NOMO-1 treated with dmso at 0.1 percent for 144 hours (cell line): ENCODE data around the gene TRIL.

Source experiments
- DNase-seq: peaks from one replicate; lab custom pipeline; 2025; ENCODE audit not compliant: unreplicated experiment; lab: John Stamatoyannopoulos, UW

TRIL gene

DNA sequence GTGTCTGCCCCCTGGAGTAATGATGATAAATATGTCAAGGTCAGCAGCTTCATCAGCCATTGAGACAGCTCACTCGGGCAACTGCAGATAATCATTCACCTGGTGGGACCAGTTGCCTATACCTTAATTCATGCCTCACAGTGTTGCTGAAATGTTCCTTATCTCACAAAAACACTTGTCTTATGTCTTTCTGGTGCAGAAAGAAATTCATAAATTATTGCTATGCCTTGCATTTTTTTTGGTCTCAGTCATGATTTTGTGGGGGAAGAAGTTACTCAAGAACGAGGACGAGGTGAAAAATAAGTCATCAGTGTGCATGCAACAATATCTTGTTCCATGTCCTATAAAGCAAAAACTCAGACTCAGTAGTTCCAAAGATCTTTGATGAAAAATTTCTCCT is 16.0 kb downstream of the TRIL start:
- DNase-seq = no peak

DNA sequence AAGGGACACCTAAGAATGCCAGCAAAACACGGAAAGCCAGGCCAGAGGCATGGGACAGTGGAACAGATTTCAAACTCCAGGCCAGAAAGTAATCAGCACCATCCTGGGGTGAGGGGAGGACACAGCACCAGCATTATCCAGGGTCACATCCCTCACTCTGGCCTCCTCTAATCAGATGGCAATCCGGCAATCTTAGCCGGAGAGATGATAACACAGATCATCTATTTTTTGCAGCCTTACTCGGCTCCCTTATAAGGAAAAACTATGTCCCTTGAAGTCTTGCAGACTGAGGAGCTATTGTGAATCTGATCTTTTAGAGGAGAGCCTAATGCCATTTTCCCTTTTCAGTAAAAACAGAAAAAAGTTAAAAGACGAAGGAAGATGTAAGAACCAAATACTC is 16.5 kb downstream of the TRIL start:
- no peak for DNase-seq

DNA sequence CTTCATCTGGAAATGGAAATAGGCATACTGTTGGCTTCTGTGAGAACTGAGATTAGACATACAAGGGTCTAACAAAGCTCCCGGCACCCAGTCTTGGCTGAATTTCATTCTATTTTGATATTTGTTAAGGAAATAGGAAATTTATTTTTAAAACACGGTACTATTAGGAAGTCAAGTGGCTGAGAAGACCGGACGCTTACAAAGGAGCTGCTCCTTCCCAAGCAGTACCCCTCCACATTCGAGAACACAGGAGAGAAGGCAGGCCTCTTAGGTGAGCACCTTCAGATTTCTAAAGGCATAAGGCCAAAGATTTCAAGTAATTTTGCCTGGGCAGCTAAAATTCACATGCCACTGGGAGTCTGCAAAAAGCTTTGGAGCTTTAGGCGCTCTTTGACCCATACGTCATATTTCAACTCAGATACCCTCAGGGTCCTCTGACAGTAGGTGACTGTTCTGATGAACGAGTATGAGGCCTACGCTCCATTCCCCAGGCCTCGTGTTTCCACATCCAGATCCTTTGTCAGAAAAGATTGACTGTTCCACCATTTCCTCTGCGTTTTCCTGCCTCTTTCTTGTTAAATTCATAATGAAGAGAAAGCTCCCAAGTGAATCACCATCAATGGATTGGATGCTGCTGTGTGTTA is 17.3 kb downstream of the TRIL start:
- DNase-seq = no peak

DNA sequence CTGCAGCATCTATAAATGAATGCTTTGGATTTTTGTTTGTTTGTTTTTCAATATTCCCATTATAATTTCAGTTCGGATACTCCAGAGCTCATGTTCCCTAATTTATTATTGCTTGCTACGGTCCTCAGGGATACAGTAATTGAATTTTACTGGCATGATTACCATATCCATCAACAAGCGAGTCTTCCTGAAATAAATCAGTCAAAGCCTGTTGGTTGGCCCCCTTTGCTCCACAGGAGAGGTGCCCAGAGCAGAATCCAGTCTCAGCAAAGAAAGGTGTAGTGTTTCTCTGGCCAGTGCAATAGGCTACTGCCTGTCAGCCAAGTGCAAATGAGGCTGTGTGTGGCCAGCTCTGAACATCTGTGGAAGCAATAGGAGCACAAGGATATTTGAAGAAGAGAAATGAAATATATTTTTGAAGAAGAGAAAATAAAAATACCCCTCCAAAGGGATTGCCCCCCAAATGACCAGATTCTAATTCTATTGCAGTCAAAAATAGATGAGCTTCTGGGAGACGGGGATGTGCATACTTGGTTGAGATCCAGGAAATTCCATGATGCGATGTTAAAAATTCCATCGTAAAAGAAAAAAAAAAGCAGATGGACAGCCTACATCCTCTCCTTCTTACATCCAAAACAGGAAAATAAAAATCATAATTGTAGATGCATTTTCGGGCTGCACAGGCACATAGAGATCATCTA is 18.1 kb downstream of the TRIL start:
- DNase-seq = no peak

DNA sequence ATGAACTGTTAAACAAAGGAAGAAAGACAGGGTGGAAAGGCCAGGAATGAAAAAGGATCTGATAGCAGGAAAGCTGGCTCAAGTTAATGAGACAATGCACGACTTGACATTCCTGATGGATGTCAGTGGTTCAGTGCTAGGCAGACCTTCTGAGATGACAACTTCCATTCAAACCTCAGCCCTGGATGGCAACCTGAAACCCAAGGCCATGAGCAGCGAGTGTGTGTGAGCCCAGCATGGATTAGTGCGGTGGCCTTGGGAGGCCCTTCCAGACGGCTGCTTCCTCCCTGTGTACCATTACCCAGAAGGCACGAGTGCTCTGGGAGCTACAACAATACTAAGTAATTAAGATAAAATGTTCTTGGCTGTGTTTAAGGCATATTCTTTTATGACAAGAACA is 18.8 kb downstream of the TRIL start:
- DNase-seq = no peak

DNA sequence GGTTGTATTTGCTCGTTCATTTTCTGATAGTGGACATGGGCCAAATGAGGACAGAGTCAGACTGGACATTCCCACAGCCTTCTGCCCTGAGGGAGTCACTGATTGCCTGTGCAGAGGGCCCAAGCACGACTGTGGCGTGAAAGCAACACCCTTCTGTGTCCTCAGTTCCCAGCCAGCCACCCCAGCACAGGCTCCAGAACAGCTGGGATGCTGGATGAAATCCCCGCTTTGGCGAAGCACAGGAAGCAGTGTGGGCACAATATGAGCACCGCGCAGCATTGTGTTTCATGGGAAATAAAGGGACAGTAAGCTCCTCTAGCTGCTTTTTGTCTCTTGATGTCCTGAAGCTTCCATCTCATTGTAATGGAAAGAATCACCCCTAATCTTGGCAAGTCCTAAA is 20.5 kb downstream of the TRIL start:
- no peak for DNase-seq

DNA sequence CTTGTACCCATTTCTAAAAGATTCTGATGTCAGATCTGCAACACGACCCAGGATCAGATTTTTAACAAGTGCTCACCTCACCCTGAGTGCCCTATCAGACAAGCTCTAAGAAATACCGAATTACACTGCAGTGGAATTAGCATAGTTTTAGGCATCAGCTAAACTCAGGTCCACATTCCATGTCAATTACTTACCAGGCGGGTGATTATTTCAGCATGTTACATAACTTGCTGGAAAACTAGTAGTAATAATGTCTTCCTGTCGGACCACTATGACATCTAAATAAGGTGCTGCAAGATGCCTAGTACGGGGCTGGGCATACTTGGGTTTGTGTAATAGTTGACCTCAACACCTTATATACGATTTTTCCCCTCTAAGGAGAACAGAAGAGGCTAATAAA is 21.0 kb downstream of the TRIL start:
- DNase-seq = no peak

DNA sequence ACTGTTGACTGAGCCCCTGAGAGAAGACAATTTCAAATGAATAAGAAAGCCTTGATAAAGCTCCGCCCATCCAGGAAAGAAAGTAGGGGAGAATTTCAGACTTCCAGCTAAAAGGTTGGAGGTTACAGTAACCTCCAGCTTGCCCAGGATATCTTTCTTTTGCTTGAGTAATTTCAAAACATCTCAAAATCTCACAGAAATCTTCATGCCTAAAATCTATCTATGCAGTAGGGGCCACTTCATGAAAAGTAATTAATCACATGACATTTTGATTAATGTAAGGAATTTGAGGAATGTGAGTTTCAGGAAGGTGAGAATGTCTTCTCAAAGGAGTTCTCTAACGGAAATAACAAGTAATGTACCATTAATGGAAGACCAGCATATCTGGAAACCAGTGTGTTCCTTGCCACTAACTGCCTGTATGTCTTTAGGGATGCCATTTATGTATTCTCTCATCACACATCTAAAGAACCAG is 24.2 kb downstream of the TRIL start:
- no peak for DNase-seq

DNA sequence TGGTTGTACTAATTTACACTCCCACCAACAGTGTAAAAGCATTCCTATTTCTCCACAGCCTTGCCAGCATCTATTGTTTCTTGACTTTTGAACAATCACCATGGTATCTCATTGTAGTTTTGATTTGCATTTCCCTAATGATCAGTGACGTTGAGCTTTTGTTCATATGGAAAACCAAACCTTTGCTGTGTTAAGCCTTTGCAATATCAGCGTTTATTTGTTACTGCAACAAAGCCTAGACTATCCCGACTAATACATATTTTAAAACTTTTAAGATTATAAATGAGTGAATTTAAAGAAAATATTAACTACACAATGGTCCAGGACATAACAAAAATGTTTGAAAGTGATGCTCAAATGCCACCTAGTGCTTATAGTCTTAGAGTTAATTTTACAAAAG is 26.6 kb downstream of the TRIL start:
- no peak for DNase-seq

DNA sequence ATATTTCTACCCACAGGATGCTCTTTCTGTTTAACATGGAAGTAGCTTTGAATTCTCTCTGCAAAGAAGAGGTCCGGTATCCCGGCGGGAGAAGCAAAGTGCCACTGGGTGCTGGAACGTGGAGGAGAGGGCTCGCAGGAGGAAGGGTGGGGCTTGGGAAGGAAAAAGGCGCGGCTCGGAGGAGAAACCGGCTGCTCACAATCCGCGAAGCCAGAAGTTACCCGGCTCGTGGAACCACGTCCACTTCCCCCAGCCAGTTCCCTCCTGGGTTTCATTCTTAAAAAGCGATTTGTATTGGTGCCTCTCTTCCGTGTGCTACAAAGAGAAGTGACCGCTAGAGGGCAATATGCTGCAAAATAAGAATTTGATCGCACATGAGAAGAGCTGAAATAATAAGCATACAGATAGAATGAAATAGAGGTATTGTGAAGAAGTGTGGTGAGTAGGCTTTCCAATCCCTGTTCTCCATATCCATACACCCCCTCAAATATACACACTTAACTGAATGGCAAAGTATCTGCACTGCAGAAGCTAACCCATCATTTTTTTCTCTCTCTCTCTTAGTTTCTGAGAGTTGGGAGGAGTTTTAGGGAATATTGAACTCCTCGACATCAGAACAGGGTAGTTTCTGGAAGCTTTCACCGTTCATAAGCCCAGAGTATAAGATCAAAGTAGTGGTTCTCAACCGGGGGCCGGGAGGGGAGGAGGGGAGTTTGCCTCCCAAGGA is 31.1 kb downstream of the TRIL start:
- peak; percentile 85 for DNase-seq

DNA sequence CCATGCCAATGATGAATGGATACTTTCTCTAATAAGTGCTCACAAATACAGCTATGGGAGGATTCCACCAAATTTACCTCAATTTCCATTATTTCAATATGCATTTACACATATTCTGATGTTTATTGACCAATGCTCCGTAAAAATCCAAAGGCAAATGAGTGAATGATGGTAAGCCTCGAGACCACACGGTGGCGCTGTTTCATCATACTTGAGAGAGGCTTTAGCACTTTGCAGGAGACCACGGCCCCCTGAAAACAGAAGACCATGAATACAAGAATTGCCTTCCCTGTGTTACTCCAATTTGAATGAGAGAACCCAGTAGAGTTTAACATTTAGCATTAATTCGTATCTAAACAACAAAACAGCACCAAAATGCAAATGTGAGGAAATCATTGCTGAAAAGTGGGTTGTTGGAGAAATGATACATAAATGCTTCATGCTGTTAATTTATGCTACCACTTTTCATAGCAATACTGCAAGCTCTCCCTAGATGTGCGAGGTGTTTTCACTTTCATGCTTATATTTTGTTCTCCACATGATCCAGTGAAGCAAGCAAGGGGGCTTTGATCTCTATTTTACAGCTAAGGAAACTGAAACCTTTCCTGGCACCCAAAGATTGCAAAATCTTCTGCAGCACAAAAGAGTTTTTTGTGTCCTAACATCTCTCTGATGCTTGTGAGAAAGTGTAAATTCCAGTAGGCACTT is 35.4 kb downstream of the TRIL start:
- no peak for DNase-seq

DNA sequence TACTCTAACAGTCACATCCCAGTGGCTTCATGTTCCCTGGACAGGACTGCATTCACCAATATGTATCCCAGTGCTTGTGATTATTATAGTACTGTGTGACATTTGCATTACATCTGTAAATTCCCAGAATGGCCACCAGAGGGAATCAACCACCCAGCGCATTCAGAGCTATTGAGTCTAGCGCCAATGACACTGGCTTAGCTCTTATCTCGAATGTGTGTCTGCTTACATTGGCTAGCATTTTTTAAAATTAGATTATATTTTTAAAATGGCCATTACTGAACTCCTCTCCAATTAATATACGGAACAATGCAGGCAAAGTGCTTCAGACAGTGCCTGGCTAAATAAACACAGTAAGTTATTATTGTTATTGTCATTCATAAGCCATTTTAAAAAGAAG is 36.3 kb downstream of the TRIL start:
- no peak for DNase-seq

DNA sequence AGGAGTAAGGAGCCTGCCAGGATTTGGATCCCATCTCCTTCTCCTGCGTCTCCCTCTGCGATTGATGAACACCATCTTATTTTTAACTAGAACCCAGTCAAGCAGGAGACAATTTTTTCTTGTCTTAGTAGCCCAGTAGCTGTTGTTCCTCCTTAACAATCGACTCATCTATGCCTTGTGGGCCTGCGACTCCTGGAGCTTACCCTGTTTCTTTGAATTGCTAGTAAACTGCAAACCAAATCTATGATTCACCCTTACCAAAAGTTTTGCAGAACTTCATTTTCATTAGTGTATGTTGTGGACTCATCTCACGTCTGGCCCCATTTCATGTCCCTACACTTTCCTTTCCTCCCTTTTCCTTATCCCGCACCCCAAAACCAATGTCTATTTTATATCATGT is 37.7 kb downstream of the TRIL start:
- DNase-seq = no peak

DNA sequence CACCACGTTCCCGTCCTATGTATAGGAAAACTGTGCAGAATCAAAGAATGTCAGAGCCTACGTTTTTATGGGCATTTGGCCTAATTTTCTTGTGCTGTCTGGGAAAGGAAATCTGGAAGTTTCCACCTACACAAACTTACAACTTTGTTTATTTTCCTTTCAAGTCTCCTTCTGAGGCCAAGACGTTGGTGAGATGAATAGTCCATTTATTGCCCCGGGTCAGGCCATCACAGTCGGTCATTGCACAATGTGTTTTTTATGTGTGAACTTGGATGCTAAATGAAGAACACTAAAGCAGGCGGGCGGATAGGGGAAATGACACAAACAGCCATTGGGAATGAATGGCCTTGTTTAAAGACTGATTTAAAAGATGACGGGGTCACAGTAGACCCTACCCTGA is 38.6 kb downstream of the TRIL start:
- no peak for DNase-seq

DNA sequence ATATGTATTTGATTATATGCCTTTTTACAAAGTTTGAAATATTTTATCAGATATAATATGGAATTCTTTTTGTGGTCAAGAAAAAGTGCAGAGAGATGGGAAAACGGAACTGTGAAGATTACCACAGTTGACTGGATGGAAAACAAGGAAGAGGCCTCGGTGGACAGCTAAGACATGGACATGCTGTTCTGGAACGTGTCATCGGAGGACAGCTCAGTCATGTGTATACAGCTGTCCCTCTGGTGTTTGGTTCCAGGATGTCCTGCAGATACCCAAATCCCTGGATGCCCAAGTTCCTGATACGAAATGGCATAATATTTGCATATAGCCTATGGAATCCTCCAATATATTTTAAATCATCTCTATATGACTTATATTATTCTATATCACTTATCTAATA is 49.4 kb downstream of the TRIL start:
- DNase-seq = no peak

DNA sequence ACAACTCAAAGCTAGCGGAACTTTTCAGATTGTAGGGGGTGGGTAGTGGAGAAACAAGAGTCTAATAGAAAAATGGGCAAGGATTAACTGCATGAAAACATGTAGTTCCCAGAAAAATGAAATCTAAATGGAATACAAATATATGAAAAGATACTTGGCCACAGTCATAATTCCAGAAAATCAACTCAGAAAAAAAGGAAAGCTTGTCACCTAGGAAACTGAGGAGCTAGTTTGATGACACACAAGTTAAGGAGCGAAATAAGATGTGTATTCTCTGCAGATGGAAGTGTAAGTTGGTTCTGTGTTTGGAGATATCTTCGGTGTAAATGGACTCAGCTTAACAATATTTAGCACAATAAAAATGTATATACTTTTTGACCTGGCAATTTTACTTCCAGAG is 52.7 kb downstream of the TRIL start:
- no peak for DNase-seq

DNA sequence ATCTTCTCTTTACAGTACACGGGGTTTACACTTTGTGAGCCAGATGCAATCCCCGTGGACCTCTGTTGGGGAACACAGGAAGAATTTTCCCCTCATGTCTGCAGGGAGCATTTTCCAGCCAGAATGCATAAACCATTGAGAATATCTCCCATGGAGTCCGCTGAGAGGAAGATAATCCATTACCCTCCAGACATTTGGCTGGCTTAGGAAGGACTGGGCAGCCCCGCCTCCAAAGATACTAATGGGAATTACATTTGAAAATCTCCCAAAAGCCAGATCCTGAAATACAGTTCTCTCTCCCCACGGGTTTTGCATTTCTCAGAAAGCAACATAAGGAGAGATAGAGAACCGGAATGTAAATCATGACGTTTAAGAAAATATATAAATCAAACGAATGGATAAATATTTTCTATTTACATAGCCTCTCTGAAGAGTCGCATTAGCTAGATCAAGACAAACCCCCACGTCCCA is 53.5 kb downstream of the TRIL start:
- DNase-seq = no peak

DNA sequence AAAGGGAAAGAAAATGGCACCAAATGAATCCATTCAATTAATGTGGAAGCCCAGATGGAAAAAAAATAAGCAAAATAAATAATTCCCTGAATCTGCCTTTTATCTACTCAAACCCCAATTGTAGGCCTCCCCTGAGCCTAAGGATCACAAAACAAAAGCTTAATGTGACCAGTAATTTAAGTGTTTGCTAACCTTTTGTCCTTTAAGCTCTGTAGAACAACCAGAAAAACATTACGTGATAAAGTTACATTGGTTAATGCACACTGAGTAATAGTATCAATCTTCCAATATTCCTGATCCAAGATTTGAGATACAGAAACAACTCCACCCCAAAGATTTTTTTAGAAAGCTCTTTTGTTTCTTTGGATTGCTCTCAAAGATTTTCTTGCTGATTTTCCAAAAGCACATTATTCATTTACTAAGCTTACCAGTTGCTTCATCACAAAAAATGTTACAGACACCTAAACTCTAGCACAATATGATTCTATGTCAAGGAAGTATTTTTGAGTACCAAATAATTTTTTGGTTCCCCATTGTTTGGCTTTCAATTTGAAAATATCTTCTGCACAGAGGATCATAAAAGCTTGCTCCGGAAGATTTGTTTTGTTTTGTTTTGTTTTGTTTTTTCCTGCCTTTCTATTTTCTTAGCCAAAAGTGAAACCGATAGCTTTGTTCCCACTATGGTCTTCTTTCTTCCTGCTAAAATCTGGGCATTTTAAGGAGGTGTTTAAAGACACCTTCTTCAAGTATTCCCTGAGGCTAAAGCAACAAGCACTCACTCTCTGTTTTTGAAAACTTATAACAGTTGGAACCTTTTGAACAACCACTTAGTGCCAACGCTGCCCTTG is 54.2 kb downstream of the TRIL start:
- DNase-seq = no peak
